ENCODE data around the gene KIF19.

The KIF19 gene

DNA sequence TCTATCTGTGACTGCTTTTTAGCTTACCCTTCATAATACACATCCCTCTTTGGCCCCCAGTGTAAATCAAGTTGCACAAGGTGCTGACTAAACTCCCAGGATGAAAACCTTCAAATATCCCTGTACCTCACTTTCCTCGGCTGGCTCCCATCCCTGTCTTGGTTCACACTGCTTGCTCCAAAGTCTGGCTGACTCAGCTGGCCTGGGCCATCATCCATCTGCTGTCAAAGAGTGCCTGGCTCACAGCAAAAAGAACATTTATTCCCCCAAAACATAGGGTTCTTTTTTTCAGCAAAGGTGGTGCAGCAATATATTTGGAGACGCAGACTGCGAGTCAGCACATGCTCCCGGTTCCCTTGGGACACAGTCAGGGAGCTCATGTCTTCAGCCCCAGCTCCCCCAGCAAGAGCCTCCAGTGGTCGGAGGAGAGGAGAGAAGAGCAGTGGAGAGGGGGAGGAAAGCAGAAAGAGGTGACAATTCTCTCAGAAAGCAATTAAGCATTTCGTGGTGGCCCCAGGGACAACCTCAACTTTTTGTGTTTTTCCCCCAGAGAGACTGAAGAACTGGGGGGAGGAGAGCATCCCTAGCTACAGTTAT lies 67.4 kb downstream of the KIF19 start:
- TF ChIP-seq, protein P1, sequence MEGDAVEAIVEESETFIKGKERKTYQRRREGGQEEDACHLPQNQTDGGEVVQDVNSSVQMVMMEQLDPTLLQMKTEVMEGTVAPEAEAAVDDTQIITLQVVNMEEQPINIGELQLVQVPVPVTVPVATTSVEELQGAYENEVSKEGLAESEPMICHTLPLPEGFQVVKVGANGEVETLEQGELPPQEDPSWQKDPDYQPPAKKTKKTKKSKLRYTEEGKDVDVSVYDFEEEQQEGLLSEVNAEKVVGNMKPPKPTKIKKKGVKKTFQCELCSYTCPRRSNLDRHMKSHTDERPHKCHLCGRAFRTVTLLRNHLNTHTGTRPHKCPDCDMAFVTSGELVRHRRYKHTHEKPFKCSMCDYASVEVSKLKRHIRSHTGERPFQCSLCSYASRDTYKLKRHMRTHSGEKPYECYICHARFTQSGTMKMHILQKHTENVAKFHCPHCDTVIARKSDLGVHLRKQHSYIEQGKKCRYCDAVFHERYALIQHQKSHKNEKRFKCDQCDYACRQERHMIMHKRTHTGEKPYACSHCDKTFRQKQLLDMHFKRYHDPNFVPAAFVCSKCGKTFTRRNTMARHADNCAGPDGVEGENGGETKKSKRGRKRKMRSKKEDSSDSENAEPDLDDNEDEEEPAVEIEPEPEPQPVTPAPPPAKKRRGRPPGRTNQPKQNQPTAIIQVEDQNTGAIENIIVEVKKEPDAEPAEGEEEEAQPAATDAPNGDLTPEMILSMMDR (IDR thresholded peaks at IDR 0.05; ENCODE audit: borderline replicate concordance, insufficient read depth, low read depth, low read length), result no peak
- no peak overlapping the region for H3K4me3 ChIP-seq (ENCODE audit: low read depth, low read length)

DNA sequence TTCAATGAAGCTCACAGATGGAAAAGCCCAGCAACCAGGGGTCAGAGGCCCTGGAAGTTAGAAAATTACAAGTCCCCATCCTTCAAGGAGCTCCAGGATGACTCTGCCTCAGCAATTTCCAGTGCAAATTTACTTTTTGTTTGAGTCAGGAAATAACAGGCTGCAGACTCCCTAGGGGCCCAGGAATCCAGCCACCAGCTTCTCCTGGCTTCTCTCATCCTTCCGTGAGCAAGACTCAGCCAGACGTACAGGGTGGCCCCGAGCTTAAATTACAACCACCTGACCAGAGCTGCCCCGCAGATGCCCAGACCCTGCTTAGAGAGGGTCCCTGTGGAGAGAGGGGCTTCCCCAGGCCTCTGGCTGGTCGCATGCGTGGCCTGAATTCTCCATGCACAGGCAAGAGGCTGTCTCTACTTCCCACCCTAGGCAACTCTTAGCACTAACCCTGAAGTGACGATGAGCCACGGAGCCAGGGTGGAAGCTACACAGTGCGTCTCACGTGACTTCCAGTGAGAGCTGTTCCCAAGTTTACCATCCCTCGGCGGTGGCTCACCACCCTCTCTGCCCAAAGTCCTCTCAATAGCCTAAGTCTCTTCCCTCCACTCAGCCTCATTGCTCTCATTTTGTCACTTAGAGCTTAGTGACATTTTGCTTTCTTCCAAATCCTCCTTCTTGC lies 68.4 kb downstream of the KIF19 start:
- no peak overlapping the region for H3K4me3 ChIP-seq (ENCODE audit: low read depth, low read length)
- TF ChIP-seq, protein P1 (IDR thresholded peaks at IDR 0.05; ENCODE audit: borderline replicate concordance, insufficient read depth, low read depth, low read length), result no peak

DNA sequence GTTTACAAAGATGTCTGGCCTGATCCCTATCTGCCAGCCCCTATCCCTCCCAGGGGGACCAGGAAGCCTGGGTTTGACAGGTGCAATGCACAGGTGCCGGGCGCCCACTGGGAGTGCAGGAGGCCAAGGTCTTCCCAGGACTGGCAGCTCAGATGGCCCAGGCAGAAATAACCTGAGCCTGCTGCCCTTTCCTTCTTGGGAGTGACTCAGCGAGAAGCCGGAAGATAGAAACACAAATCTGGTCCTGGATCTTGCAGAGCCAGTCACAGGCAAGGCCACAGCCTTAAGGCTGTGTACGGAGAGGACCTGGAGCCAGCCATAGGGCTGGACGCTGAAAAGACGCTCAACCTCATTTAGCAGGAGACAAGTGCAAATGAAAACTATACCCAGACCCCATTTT lies 69.0 kb downstream of the KIF19 start:
- TF ChIP-seq, protein P1 (IDR thresholded peaks at IDR 0.05; ENCODE audit: borderline replicate concordance, insufficient read depth, low read depth, low read length), result no peak
- no peak overlapping the region for H3K4me3 ChIP-seq (ENCODE audit: low read depth, low read length)

DNA sequence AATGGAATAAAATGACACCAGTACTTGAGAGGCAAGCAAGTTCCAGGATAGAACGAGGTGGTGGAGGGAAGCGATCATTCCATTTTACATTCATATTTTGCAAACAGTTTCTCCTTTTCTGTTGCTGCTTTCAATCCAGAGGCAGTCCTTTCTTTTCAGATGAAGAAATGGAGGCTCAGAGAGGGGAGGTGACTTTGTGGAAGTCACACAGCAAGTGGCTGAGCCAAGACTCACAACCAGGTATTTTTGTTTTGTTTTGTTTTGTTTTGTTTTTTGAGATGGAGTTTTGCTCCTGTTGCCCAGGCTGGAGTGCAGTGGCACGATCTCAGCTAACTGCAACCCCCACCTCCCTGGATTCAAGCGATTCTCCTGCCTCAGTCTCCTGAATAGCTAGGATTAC lies 70.5 kb downstream of the KIF19 start:
- TF ChIP-seq, protein P1 (IDR thresholded peaks at IDR 0.05; ENCODE audit: borderline replicate concordance, insufficient read depth, low read depth, low read length), result no peak
- no peak overlapping the region for H3K4me3 ChIP-seq (ENCODE audit: low read depth, low read length)

DNA sequence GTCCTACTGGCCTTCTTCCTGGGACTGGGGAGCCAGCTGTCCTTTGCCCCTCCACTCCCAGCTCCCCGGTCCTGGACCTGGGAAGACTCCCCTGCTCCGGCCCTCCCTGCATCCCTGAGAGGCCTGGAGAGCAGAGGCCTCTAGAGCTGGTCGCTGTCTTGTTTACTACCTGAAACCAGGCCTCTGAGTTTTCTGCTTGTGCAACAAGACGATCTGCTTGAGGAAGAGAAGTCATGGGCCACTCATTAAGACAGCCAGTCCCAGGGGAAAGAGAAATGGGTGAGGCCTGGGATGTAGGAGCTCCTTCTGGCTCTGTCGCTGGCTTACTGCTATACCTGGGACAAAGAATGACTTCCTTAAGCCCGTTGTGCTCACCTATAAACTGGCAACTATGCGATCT lies 76.0 kb downstream of the KIF19 start:
- TF ChIP-seq, protein P1 (IDR thresholded peaks at IDR 0.05; ENCODE audit: borderline replicate concordance, insufficient read depth, low read depth, low read length), result no peak
- no peak overlapping the region for H3K4me3 ChIP-seq (ENCODE audit: low read depth, low read length)

DNA sequence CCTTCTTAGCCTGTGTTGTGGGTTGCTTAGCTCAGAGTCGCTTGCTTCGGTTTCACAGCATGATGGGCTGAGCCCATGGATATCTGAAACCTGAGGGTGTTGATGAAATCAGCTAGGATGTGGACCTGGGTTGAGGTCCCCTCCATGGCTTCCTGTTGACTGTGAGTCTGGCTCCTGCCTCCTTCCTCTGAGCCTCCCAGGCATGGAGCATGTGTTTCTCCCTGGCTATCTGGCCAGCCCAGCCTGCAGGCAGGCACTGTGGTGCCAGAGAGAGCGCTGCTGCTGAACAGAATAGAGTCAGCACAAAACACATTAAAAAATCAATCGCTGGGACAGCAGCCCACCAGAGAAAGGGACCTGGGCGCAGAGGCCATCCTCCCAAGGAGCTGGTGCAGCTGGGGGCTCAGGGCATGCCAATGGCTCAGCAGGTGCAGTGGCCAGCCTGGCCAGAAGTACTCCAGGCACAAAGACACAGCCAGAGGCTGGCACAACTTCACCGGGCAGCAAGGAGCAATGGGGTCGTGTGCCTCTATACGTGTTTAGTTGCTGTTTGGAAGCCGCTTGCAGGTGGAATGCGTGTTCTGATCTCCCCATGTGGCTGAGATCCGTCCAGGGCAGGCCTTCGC lies 77.6 kb downstream of the KIF19 start:
- TF ChIP-seq, protein P1 (IDR thresholded peaks at IDR 0.05; ENCODE audit: borderline replicate concordance, insufficient read depth, low read depth, low read length), result no peak

DNA sequence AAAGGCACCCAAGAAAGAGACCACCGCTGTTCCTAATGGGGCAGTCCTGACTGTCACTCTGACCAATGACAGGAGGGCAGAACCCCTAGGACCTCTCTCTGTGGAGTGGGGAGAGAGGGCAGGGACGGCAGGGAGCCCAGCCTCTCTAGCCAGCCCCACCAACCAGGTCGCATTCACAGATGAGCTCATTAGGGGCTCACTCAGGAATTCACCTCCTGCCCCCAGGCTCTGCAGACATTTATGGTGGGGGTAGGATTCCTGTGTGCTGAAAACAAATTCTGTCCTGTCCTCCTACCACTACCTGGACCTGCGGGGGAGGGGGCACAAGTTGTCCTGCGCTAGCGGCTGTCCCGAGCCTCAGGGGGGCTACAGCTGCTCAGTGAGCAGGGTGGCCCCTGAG lies 78.2 kb downstream of the KIF19 start:
- TF ChIP-seq, protein P1 (IDR thresholded peaks at IDR 0.05; ENCODE audit: borderline replicate concordance, insufficient read depth, low read depth, low read length), result no peak
- no peak overlapping the region for H3K4me3 ChIP-seq (ENCODE audit: low read depth, low read length)

More for the DNA sequence above, 77.6 kb downstream of the KIF19 start:
- no peak overlapping the region for H3K4me3 ChIP-seq (ENCODE audit: low read depth, low read length)

Data from GM12875 (cell line).